Hepatocyte (in vitro differentiated cells): Measurements from ENCODE around the gene SCML2. TPM values are rescaled to one million over a fixed set of nuclear protein-coding genes. Genes with fewer than 3 reads are reported as not detected.

Experiments
- DNase-seq: peaks from one replicate; pipeline ENCODE4 v3.0.0-alpha.2; 2016; ENCODE audit warnings: low spot score
- H2AFZ ChIP-seq: fragments of 200-600 bp; sonication (generic); 2 replicates; pipeline ENCODE4 v1.6.0; 2016; ENCODE audit warnings: antibody characterized with exemption, mild to moderate bottlenecking
- H3K27ac ChIP-seq: fragments of 200-600 bp; sonication (generic); 2 replicates; pipeline ENCODE4 v1.5.1; 2016; ENCODE audit warnings: mild to moderate bottlenecking
- H3K27me3 ChIP-seq: fragments of 200-600 bp; sonication (generic); 2 replicates; pipeline ENCODE4 v1.6.1; 2016
- H3K36me3 ChIP-seq: fragments of 200-600 bp; sonication (generic); replicated peaks from 2 replicates; pipeline ENCODE4 v1.5.1; 2016; ENCODE audit warnings: low read depth; ENCODE audit not compliant: insufficient read depth
- H3K4me1 ChIP-seq: fragments of 200-600 bp; sonication (generic); 2 replicates; pipeline ENCODE4 v1.5.1; 2016; ENCODE audit warnings: mild to moderate bottlenecking, moderate library complexity; ENCODE audit not compliant: insufficient read depth
- H3K4me2 ChIP-seq: fragments of 200-600 bp; sonication (generic); 2 replicates; pipeline ENCODE4 v1.6.0; 2016
- H3K4me3 ChIP-seq: fragments of 200-600 bp; sonication (generic); 2 replicates; pipeline ENCODE4 v1.5.1; 2016; ENCODE audit warnings: mild to moderate bottlenecking
- H3K79me2 ChIP-seq: fragments of 200-600 bp; sonication (generic); 2 replicates; pipeline ENCODE4 v1.6.0; 2017; ENCODE audit warnings: mild to moderate bottlenecking
- H3K9me2 ChIP-seq: fragments of 200-600 bp; sonication (generic); replicated peaks from 2 replicates; pipeline ENCODE4 v1.6.0; 2017; ENCODE audit warnings: mild to moderate bottlenecking; ENCODE audit not compliant: insufficient read depth
- H3K9me3 ChIP-seq: fragments of 200-600 bp; sonication (generic); 2 replicates; pipeline ENCODE4 v1.5.1; 2016; ENCODE audit warnings: low read depth, mild to moderate bottlenecking
- H4K20me1 ChIP-seq: fragments of 200-600 bp; sonication (generic); 2 replicates; pipeline ENCODE4 v1.6.0; 2016; ENCODE audit warnings: mild to moderate bottlenecking; ENCODE audit not compliant: insufficient read depth, poor library complexity, severe bottlenecking
- CTCF ChIP-seq: fragments of 200-600 bp; sonication (generic); IDR thresholded peaks from 2 replicates; pipeline ENCODE4 v1.5.1; 2016; ENCODE audit warnings: antibody characterized with exemption, mild to moderate bottlenecking; ENCODE audit not compliant: poor library complexity
- EZH2 ChIP-seq: fragments of 200-600 bp; sonication (generic); IDR thresholded peaks from 2 replicates; pipeline ENCODE4 v1.6.1; 2016; ENCODE audit warnings: antibody characterized with exemption, mild to moderate bottlenecking, borderline replicate concordance
- EZH2phosphoT487 ChIP-seq: fragments of 200-600 bp; sonication (generic); IDR thresholded peaks from one replicate; pipeline ENCODE4 v1.6.1; 2018; ENCODE audit warnings: antibody characterized with exemption, mild to moderate bottlenecking, low read depth, moderate library complexity; ENCODE audit not compliant: unreplicated experiment, severe bottlenecking
- WGBS: methylation state at CpG from one replicate; pipeline ENCODE4 v1.1.6; 2016; ENCODE audit warnings: low lambda C conversion rate; ENCODE audit errors: missing lambda C conversion rate; 5-methylcytosine and 5-hydroxymethylcytosine counted together
- polyA plus RNA-seq: library from polyadenylated mRNA; unstranded; fragments of >200 nt; fragmentation: Nextera tagmentation; extraction: Ambion mirVana; gene quantifications from 2 replicates; pipeline ENCODE4 v1.2.1, GENCODE V29; 2016
- total RNA-seq: library from RNA; depleted of rRNA; stranded (reverse); fragments of >200 nt; gene quantifications from 2 replicates; pipeline ENCODE4 v1.2.3, GENCODE V29; 2014

Gene SCML2
- total and polyA plus RNA-seq, 2 experiments from 2014 or later, result 3.6 to 4.5 TPM

- no peaks in the 10 kb centered on the region for H3K9me3 ChIP-seq
- H3K36me3 ChIP-seq, result no peaks in the 10 kb centered on the region
- no peaks in the 10 kb centered on the region for H3K9me2 ChIP-seq
- H4K20me1 ChIP-seq, result no peaks in the 10 kb centered on the region
- no peaks in the 10 kb centered on the region for H3K4me1 ChIP-seq
- H3K27ac ChIP-seq, result no peak overlapping the region
- no peaks in the 10 kb centered on the region for H3K79me2 ChIP-seq
- H3K27me3 ChIP-seq, result no peaks in the 10 kb centered on the region
- no peak overlapping the region for H3K4me2 ChIP-seq
- TF ChIP-seq EZH2phosphoT487 (no peak), CTCF (no peak), EZH2 (no peak)
- no peak for DNase-seq
- no peak overlapping the region for H3K4me3 ChIP-seq
- WGBS, result 66% methylated on average over 7 of the region's 7 CpGs
- H2AFZ ChIP-seq, result no peak overlapping the region
Measured at GRCh38 chrX:18291006-18291545, 63.4 kb downstream of the SCML2 start.

- no peaks in the 10 kb centered on the region for H3K27me3 ChIP-seq
- WGBS, result 56% methylated on average over 4 of the region's 4 CpGs
- no peaks in the 10 kb centered on the region for H3K9me2 ChIP-seq
- TF ChIP-seq CTCF (no peak), EZH2phosphoT487 (no peak), EZH2 (no peak)
- H3K4me3 ChIP-seq, result no peak overlapping the region
- H3K9me3 ChIP-seq, result no peaks in the 10 kb centered on the region
- H3K4me1 ChIP-seq, result no peaks in the 10 kb centered on the region
- H3K79me2 ChIP-seq, result no peaks in the 10 kb centered on the region
- H3K4me2 ChIP-seq, result no peak overlapping the region
- no peak overlapping the region for H3K27ac ChIP-seq
- no peak for DNase-seq
- no peaks in the 10 kb centered on the region for H4K20me1 ChIP-seq
- H3K36me3 ChIP-seq, result no peaks in the 10 kb centered on the region
- no peak overlapping the region for H2AFZ ChIP-seq
Measured at GRCh38 chrX:18290200-18290599, 64.3 kb downstream of the SCML2 start.

- H3K36me3 ChIP-seq, result no peaks in the 10 kb centered on the region
- no peaks in the 10 kb centered on the region for H3K9me3 ChIP-seq
- no peak overlapping the region for H3K4me2 ChIP-seq
- TF ChIP-seq EZH2phosphoT487 (no peak), EZH2 (no peak), CTCF (no peak)
- DNase-seq, result no peak
- WGBS, result 42% methylated on average over 3 of the region's 3 CpGs
- no peaks in the 10 kb centered on the region for H4K20me1 ChIP-seq
- no peak overlapping the region for H3K4me3 ChIP-seq
- no peaks in the 10 kb centered on the region for H3K4me1 ChIP-seq
- no peak overlapping the region for H2AFZ ChIP-seq
- H3K9me2 ChIP-seq, result no peaks in the 10 kb centered on the region
- no peak overlapping the region for H3K27ac ChIP-seq
- H3K79me2 ChIP-seq, result no peaks in the 10 kb centered on the region
- H3K27me3 ChIP-seq, result no peaks in the 10 kb centered on the region
Measured at GRCh38 chrX:18288716-18289115, 65.8 kb downstream of the SCML2 start.
